ENCODE data around the gene SLC12A5.
"Not testable (repeated sequence)": the region's sequence is repeated elsewhere in the genome, so short reads cannot be mapped to it uniquely, and the experiment has no call there.

DNA sequence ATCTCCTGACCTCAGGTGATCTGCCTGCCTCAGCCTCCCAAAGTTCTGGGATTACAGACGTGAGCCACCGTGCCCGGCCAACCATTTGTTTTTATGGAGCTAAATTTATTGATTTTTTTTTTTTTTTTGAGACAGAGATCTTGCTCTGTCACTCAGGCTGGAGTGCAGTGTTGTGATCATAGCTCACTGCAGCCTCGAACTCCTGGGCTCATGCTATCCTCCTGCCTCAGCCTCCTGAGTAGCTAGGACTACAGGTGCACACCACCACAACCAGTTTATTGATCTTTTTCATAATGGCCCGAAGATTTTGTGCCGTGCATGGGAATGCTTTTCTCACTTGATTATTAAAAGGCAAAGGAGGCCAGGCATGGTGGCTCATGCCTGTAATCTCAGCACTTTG, 40.2 kb upstream of the SLC12A5 start:
- TF ChIP-seq, protein P1, sequence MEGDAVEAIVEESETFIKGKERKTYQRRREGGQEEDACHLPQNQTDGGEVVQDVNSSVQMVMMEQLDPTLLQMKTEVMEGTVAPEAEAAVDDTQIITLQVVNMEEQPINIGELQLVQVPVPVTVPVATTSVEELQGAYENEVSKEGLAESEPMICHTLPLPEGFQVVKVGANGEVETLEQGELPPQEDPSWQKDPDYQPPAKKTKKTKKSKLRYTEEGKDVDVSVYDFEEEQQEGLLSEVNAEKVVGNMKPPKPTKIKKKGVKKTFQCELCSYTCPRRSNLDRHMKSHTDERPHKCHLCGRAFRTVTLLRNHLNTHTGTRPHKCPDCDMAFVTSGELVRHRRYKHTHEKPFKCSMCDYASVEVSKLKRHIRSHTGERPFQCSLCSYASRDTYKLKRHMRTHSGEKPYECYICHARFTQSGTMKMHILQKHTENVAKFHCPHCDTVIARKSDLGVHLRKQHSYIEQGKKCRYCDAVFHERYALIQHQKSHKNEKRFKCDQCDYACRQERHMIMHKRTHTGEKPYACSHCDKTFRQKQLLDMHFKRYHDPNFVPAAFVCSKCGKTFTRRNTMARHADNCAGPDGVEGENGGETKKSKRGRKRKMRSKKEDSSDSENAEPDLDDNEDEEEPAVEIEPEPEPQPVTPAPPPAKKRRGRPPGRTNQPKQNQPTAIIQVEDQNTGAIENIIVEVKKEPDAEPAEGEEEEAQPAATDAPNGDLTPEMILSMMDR (IDR thresholded peaks at IDR 0.05) = not testable (repeated sequence)
- not testable (repeated sequence) for TF ChIP-seq IRF2 (CRISPR knock-in tag; IDR thresholded peaks at IDR 0.05; ENCODE audit: borderline replicate concordance, low read depth); ARID4B (CRISPR knock-in tag; IDR thresholded peaks at IDR 0.05; ENCODE audit: borderline replicate concordance); ATF2 (CRISPR knock-in tag; IDR thresholded peaks at IDR 0.05; ENCODE audit: borderline replicate concordance, low read depth); ATF1 (CRISPR knock-in tag; IDR thresholded peaks at IDR 0.05); HMGXB4 (CRISPR knock-in tag; IDR thresholded peaks at IDR 0.05); GRHL2 (CRISPR knock-in tag; IDR thresholded peaks at IDR 0.05; ENCODE audit: insufficient replicate concordance, severe bottlenecking); FOXK1 (CRISPR knock-in tag; IDR thresholded peaks at IDR 0.05)
- TF ChIP-seq, protein P2, sequence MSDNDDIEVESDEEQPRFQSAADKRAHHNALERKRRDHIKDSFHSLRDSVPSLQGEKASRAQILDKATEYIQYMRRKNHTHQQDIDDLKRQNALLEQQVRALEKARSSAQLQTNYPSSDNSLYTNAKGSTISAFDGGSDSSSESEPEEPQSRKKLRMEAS (CRISPR knock-in tag; IDR thresholded peaks at IDR 0.05) = not testable (repeated sequence)
